ENCODE measurements around the gene ZNF277.

Gene ZNF277

GRCh38 chr7:112254156-112254555 is 47.7 kb downstream of the ZNF277 start:
- no peak for DNase-seq (ENCODE audit: low read depth in 2 of 2)

GRCh38 chr7:112254709-112255387 is 48.4 kb downstream of the ZNF277 start:
- no peak for DNase-seq (ENCODE audit: low read depth in 2 of 2)

GRCh38 chr7:112255388-112255720 is 48.9 kb downstream of the ZNF277 start:
- DNase-seq (ENCODE audit: low read depth in 2 of 2) = no peak

GRCh38 chr7:112257073-112257472 is 50.6 kb downstream of the ZNF277 start:
- DNase-seq (ENCODE audit: low read depth in 2 of 2) = no peak

- DNase-seq (ENCODE audit: low read depth in 2 of 2) = no peak
Measured at GRCh38 chr7:112260911-112261310, 54.4 kb downstream of the ZNF277 start.

GRCh38 chr7:112262036-112262435 is 55.5 kb downstream of the ZNF277 start:
- no peak for DNase-seq (ENCODE audit: low read depth in 2 of 2)

GRCh38 chr7:112262855-112263487 is 56.5 kb downstream of the ZNF277 start:
- no peak for DNase-seq (ENCODE audit: low read depth in 2 of 2)

GRCh38 chr7:112263519-112263918 is 57.0 kb downstream of the ZNF277 start:
- DNase-seq (ENCODE audit: low read depth in 2 of 2) = no peak

GRCh38 chr7:112266141-112266540 is 59.6 kb downstream of the ZNF277 start:
- no peak for DNase-seq (ENCODE audit: low read depth in 2 of 2)

- no peak for DNase-seq (ENCODE audit: low read depth in 2 of 2)
Measured at GRCh38 chr7:112266595-112267270, 60.2 kb downstream of the ZNF277 start.

- no peak for DNase-seq (ENCODE audit: low read depth in 2 of 2)
Measured at GRCh38 chr7:112267944-112268691, 61.6 kb downstream of the ZNF277 start.

GRCh38 chr7:112271162-112271561 is 64.7 kb downstream of the ZNF277 start:
- no peak for DNase-seq (ENCODE audit: low read depth in 2 of 2)

- no peak for DNase-seq (ENCODE audit: low read depth in 2 of 2)
Measured at GRCh38 chr7:112272921-112273561, 66.5 kb downstream of the ZNF277 start.

GRCh38 chr7:112279042-112279441 is 72.5 kb downstream of the ZNF277 start:
- no peak for DNase-seq (ENCODE audit: low read depth in 2 of 2)

GRCh38 chr7:112280267-112280666 is 73.8 kb downstream of the ZNF277 start:
- DNase-seq (ENCODE audit: low read depth in 2 of 2) = no peak

- no peak for DNase-seq (ENCODE audit: low read depth in 2 of 2)
Measured at GRCh38 chr7:112282476-112283188, 76.1 kb downstream of the ZNF277 start.

- no peak for DNase-seq (ENCODE audit: low read depth in 2 of 2)
Measured at GRCh38 chr7:112283382-112283910, 77.0 kb downstream of the ZNF277 start.

- DNase-seq (ENCODE audit: low read depth in 2 of 2) = no peak
Measured at GRCh38 chr7:112286250-112287086, 80.0 kb downstream of the ZNF277 start.

GRCh38 chr7:112288301-112288700 is 81.8 kb downstream of the ZNF277 start:
- no peak for DNase-seq (ENCODE audit: low read depth in 2 of 2)

- DNase-seq (ENCODE audit: low read depth in 2 of 2) = no peak
Measured at GRCh38 chr7:112290065-112290464, 83.6 kb downstream of the ZNF277 start.

All from stimulated activated CD4-positive, alpha-beta T cell treated with anti-CD3 and anti-CD28 coated beads, Interleukin-1b, Interleukin-23, amount 100 ng/mL, for 4 hours (primary cell).